HG02571 (cell line): Measurements from ENCODE around the gene HEYL.

Experiments
- ATAC-seq: cut with Tn5 transposase; IDR thresholded peaks from one replicate; pipeline ENCODE4 v1.9.1; 2021; ENCODE audit warnings: mild to moderate bottlenecking, moderate library complexity; ENCODE audit not compliant: unreplicated experiment

HEYL gene

GRCh38 chr1:39642796-39643195, 3.4 kb upstream of the HEYL start:
- ATAC-seq, result no peak

- no peak for ATAC-seq
Measured at GRCh38 chr1:39640861-39641260, 1.4 kb upstream of the HEYL start.

- no peak for ATAC-seq
Measured at GRCh38 chr1:39638965-39639304, 508 bp downstream of the HEYL start.

DNA sequence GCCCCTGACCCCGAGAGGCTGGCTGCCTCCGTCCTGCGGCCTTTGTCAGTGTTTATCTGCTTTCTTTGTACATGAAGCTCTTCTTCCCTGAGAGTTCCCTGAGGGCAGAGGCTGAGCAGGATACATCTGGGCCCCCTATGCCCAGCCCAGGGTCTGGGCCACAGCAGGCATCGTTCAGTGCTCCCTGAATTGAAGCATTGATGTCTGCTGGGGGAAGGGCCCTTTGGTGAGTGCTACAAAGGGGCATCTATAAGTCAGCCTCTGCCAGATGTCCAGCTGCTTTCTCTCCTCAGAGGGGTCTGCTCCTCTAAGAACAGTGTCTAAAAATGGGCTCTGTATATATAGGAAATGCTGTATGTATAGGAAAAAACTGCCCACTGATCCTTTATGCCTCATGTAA, 2.1 kb downstream of the HEYL start:
- no peak for ATAC-seq

- no peak for ATAC-seq
Measured at GRCh38 chr1:39635871-39636210, 3.6 kb downstream of the HEYL start.

DNA sequence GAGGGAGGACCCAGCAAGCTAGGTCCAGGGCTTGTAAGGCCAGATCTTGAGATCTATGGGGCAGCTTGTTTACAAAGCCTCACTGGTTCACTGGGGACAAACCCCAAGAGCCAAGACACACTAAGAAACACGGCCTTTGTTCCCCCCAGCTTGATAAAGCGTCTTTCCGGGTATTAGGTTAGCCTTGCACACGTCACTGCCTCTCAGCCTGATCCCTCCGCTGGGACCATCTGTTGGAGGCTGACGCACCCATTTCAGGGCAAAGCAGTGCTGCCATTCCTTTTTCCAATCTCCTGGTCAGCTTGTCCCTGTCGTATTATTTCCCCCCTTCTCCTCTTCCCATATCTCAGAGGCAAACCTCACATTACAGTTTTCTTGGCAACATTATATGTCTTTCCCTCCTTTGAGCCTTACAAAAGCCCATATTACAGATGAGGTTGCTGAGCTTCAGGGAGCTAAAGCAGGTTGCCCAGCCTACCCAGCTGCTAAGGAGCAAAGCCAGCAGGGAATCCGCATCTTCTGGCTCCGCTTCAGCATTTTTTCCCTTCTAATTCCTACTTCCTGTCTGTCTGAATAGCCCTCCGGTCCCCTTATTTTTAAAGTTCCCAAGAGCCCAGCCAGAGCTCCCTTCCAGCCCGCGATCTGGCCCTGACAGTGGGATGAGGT, 4.1 kb downstream of the HEYL start:
- ATAC-seq, result no peak

- ATAC-seq, result no peak
Measured at GRCh38 chr1:39633422-39633821, 6.0 kb downstream of the HEYL start.

DNA sequence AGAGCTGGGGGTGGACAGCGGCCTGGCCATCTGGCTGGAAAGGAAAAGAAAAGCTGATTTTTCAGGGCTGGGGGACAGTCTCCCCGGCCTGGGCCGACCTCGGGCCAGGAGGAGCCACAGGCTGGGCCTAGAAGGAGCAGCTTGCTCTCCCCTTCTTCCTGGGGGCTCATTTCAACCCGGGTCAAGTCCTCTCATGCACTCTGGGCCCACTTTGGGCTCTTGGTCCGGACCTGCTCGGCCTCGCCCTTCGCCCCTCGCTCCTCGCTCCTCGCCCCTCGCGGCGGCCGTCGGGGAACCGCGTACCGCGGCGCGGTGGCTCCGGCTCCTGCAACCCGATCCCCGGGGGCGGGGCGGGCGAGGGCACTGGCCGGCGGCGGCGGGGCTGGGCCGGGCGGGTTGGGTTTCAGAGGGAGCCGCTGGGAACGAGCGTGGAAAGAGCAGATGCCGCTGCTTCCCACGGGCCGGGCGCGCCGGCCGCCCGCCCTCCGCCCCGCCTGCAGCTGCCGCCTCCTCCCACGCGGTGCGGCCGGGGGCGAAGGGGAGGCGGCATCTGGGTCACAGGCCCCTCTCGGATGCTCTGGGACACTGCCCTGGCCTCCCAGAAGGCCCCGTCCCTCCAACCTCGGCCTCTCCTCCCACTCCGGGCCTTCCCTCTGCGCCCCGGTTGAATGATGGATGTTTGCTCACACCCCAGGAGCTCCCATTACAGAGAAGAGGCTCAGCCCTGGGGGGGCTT, 6.6 kb downstream of the HEYL start:
- no peak for ATAC-seq

- no peak for ATAC-seq
Measured at GRCh38 chr1:39632323-39632681, 7.1 kb downstream of the HEYL start.

DNA sequence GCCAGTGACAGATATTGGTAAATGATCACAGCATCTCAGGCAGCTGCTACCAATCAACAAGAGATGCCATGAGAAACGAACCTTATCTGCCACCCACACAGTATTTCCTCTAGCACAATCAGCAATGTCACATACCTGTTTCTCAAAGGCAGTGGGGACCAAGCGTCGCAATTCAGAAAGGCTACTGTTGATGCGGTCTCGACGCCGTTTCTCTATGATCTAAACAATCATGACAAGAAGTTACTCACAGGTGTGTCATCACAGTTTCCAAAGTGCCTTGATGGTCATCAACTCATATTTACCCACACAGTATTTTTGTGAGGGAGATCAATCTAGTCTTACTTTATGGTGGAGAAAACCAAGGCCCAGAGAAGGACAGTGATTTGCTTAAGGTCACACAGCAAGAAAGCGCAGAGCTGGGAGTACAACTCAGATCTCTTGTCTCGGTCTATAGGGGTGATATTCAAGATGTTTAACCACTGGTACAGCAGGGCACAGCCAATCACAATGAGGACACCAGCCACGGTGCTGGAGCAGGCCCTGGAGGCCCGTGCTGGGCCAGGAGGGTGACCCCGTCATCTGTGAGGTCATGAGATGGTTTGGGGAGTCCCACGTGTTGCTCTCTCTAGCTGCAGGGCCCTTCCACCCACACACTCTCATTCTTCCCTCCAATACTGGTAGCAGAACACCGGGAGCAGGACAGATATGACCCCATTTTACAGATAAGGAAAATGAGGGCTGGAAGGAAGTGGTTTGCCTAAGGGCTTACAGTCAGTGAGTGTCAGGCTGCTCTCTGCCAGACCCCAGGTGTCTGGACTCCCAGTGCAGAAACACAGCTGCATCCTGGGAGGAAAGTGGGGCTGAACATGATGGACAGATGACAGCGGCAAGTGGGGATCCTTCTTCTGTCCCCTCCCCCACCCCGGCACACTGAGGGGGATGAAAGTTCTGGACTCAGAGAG, 7.8 kb downstream of the HEYL start:
- ATAC-seq, result no peak

GRCh38 chr1:39628807-39629350, 10.6 kb downstream of the HEYL start:
- no peak for ATAC-seq

GRCh38 chr1:39626646-39627045, 12.8 kb downstream of the HEYL start:
- no peak for ATAC-seq

GRCh38 chr1:39625462-39626273, 13.8 kb downstream of the HEYL start:
- no peak for ATAC-seq

GRCh38 chr1:39625009-39625408, 14.4 kb downstream of the HEYL start:
- no peak for ATAC-seq

- ATAC-seq, result no peak
Measured at GRCh38 chr1:39623053-39623452, 16.4 kb downstream of the HEYL start.

DNA sequence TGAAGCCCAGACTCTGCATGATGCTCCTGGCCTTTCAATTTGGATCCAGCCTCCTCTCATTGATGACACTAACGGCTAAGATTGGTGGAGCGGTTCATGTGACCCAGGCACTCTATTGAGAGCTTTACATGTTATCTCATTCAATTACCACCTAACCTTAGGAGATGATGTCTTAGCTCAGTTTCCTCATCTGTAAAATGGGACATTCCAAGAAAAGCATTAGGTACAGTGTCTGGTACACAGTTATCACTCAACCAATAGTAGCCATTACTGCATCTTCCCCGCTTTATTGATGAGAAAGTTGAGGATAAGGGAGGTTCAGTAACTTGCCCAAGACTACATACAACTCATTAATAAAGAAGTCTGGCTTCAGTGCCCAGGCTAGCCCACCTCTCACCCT, 17.0 kb downstream of the HEYL start:
- no peak for ATAC-seq

DNA sequence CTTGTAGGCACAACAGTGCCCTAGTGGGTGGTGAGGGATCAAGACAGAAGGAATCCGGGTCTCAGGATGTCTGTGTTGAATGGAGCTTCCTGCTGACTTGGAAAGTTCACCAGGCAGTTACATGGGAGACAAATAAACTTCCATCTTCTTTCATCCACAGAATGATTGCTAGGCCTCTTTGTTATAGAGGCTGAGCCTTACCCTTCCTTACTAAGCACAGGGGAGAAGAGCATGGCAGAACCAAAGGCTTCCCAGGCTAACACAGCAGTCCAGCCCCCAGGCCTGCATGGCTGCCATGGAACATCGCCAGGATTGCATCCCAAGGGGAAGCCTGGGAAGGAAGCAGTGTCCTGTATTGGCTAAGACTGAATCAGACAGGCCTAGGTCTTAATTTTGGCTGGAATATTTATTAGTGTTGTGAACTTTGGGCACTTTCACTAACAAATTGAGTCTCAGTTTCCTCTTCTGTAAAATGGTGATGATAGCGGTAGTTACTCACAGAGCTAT, 18.7 kb downstream of the HEYL start:
- ATAC-seq, result no peak

DNA sequence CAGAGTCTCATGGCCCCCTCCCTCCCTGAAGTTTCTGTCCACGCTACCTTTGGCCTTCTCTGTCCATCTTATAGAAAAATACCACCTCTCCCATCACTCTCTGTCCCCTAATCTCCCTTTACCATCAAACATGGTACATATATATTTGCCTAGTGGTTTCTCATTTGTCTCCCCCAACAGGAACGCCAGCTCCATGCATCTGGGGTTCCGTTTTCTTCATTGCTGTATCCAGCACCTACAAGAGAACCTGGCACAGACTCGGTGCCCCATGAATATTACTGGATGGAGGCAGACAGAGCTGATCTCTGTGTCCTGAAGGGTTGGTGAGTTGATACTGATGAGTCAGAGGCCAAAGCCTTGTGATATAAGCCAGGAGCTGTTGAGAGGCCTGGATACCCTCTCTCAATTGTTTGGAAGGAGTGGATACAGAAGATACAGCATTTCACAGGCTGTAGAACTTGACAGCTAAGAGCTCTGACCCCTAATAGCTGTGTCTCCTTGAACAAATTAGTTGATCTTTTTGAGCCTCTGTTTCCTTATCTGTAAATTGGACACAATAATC, 21.9 kb downstream of the HEYL start:
- no peak for ATAC-seq

DNA sequence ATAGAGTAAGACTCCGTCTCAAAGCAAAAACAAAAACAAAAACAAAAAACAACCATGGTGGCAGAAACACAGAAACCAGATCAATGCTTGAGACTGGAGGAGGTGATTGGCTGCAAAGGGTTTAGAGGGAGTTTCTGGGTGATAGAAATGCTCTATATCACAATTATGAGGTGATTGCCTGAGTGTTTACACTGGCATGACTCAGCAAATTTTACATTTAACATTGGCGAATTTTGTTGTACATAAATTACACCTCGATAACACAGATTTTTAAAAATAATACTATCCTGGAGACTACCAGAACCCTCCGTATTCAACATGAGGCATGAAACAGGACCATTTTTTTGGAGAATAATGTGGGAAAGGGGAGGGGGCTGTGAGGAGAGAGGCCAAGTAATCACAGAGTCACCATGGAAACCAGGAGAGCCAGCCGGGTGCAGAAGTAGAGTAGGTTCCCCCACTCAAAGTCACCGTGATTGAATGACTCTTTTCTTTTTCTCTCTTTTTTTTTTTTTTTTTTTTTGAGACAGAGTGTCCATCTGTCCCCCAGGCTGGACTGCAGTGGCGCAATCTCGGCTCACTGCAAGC, 24.3 kb downstream of the HEYL start:
- no peak for ATAC-seq

DNA sequence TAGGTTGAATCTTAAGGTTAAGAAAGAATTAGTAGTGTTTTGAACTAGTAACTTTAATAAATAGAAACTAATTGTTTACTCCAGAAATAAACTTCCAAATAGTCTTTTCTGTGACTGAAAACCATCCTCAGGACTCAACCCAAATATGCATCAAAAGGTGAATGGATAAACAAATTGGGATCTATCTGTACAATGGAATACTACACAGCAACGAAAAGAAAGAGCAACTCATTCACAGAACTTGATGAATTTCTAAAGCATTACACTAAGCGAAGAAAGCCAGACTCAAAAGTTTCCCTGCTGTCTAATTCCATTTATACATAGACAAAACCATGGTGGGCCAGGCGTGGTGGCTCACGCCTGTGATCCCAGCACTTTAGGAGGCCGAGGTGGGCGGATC, 25.0 kb downstream of the HEYL start:
- no peak for ATAC-seq
